ENCODE measurements around the gene THSD7B.

DNA sequence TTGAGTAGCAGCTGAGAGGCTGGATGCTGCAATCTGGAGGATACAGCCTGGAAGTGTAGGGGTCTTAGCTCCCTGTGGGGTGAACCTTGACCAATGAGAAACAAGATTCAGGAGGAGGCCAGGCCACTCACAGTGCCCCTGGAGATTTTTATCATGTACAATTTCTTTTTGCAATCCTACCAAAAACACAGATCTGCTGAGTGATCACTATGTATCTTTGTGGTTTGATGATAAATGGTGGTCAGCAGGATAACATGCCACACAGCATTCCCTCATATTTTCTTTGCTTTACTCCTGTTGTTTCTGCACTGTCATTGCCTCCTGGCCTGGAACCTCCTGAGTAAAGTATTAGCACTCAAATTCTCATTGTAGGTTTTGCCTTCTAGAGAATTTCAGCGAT lies 357.9 kb downstream of the THSD7B start:
- TF ChIP-seq POLR2A (IDR thresholded peaks at IDR 0.05; ENCODE audit: low read length) (no peak), GATA1 (IDR thresholded peaks at IDR 0.05; ENCODE audit: low read depth, low read length) (no peak)

Measured in erythroblast (primary cell).